PC-9 (cell line): ENCODE measurements around the gene KIF26B. TPM values are rescaled to one million over a fixed set of nuclear protein-coding genes. Genes with fewer than 3 reads are reported as not detected.
"Not testable (repeated sequence)": the region's sequence is repeated elsewhere in the genome, so short reads cannot be mapped to it uniquely, and the experiment has no call there.

Source experiments
- BruUV-seq: library from RNA; stranded (reverse); fragments of 400-500 nt; replicated peaks from 2 replicates; lab custom pipeline; 2021; lab: Mats Ljungman, UMichigan
- CTCF ChIA-PET: fragments of 300-600 bp; sonication (Branson Sonifier 250); formaldehyde crosslinking; loops from one replicate; lab custom pipeline; 2022; ENCODE audit warnings: antibody characterized with exemption; lab: Charles Lee
- POLR2A ChIA-PET: fragments of 300-600 bp; sonication (Branson Sonifier 250); formaldehyde crosslinking; loops from one replicate; lab custom pipeline; 2022; ENCODE audit warnings: antibody characterized with exemption; ENCODE audit not compliant: unreplicated experiment; lab: Charles Lee
- DNase-seq, 2 experiments: peaks; one replicate each; pipeline versions ENCODE4 v3.0.0 to v3.0.0-alpha.2; 2015 to 2022; ENCODE audit warnings: mixed read lengths in 1 of 2
- H2AFZ ChIP-seq: fragments of 200-600 bp; sonication (generic); 2 replicates; pipeline ENCODE4 v1.8.1; 2017; ENCODE audit warnings: antibody characterized with exemption
- H3F3A ChIP-seq: fragments of 200-600 bp; sonication (generic); 2 replicates; pipeline ENCODE4 v1.8.1; 2017; ENCODE audit warnings: antibody characterized with exemption, mild to moderate bottlenecking, low read depth; ENCODE audit not compliant: insufficient read depth
- H3K27ac ChIP-seq: fragments of 200-600 bp; sonication (generic); 2 replicates; pipeline ENCODE4 v1.6.1; 2016; ENCODE audit warnings: mixed run types
- H3K27me3 ChIP-seq: fragments of 200-600 bp; sonication (generic); 2 replicates; pipeline ENCODE4 v1.6.1; 2016; ENCODE audit warnings: low read depth, mixed run types; ENCODE audit not compliant: insufficient read depth
- H3K36me3 ChIP-seq: fragments of 200-600 bp; sonication (generic); 2 replicates; pipeline ENCODE4 v1.6.1; 2016; ENCODE audit warnings: low read depth, mixed run types
- H3K4me1 ChIP-seq: fragments of 200-600 bp; sonication (generic); replicated peaks from 2 replicates; pipeline ENCODE4 v1.6.1; 2016; ENCODE audit warnings: mixed run types; ENCODE audit not compliant: insufficient read depth
- H3K4me2 ChIP-seq: fragments of 200-600 bp; sonication (generic); 2 replicates; pipeline ENCODE4 v1.6.1; 2017; ENCODE audit warnings: mixed run types
- H3K4me3 ChIP-seq: fragments of 200-600 bp; sonication (generic); 2 replicates; pipeline ENCODE4 v1.6.1; 2016; ENCODE audit warnings: mixed run types
- H3K79me2 ChIP-seq: fragments of 200-600 bp; sonication (generic); 2 replicates; pipeline ENCODE4 v1.6.1; 2017; ENCODE audit warnings: low read depth, mixed run types
- H3K9me2 ChIP-seq: fragments of 200-600 bp; sonication (generic); 2 replicates; pipeline ENCODE4 v1.8.1; 2017; ENCODE audit warnings: mild to moderate bottlenecking; ENCODE audit not compliant: insufficient read depth
- H3K9me3 ChIP-seq: fragments of 200-600 bp; sonication (generic); 2 replicates; pipeline ENCODE4 v1.8.1; 2016; ENCODE audit warnings: low read depth; ENCODE audit not compliant: insufficient read depth
- H4K20me1 ChIP-seq: fragments of 200-600 bp; sonication (generic); 2 replicates; pipeline ENCODE4 v1.8.1; 2017; ENCODE audit not compliant: insufficient read depth
- EZH2 ChIP-seq: fragments of 200-600 bp; sonication (generic); IDR thresholded peaks from 2 replicates; pipeline ENCODE4 v1.8.0; 2017; ENCODE audit warnings: antibody characterized with exemption, low read depth
- intact Hi-C: fragments of 100-400 bp; cut with micrococcal nuclease; formaldehyde crosslinking; loops from one replicate; pipeline ENCODE4 v1.10.0; 2022; ENCODE audit not compliant: unreplicated experiment
- total RNA-seq: library from RNA; stranded (reverse); gene quantifications from 2 replicates; pipeline ENCODE4 v1.2.3, GENCODE V29; 2021
- TF ChIP-seq, protein P1 (sequence below): fragments of 200-600 bp; sonication (generic); conservative IDR thresholded peaks from 2 replicates; pipeline ENCODE4 v1.6.1; 2017; ENCODE audit warnings: mixed run types, antibody characterized with exemption, mild to moderate bottlenecking, moderate library complexity

Gene KIF26B
- total RNA-seq, 1 experiment from 2014 or later: 0.11 TPM

GRCh38 chr1:245334235-245334634 is 179.4 kb downstream of the KIF26B start:
- TF ChIP-seq, protein P1, sequence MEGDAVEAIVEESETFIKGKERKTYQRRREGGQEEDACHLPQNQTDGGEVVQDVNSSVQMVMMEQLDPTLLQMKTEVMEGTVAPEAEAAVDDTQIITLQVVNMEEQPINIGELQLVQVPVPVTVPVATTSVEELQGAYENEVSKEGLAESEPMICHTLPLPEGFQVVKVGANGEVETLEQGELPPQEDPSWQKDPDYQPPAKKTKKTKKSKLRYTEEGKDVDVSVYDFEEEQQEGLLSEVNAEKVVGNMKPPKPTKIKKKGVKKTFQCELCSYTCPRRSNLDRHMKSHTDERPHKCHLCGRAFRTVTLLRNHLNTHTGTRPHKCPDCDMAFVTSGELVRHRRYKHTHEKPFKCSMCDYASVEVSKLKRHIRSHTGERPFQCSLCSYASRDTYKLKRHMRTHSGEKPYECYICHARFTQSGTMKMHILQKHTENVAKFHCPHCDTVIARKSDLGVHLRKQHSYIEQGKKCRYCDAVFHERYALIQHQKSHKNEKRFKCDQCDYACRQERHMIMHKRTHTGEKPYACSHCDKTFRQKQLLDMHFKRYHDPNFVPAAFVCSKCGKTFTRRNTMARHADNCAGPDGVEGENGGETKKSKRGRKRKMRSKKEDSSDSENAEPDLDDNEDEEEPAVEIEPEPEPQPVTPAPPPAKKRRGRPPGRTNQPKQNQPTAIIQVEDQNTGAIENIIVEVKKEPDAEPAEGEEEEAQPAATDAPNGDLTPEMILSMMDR: no peak
- no peak for TF ChIP-seq EZH2
- Histone ChIP-seq H3K36me3 (no peaks in the 10 kb centered on the region), H3K9me3 (no peaks in the 10 kb centered on the region), H3K4me1 (no peaks in the 10 kb centered on the region), H3K27ac (no peak overlapping the region), H3K79me2 (no peaks in the 10 kb centered on the region), H3K4me2 (no peak overlapping the region), H2AFZ (no peak overlapping the region), H3K9me2 (no peaks in the 10 kb centered on the region), H3K4me3 (no peak overlapping the region), H4K20me1 (no peaks in the 10 kb centered on the region), H3F3A (no peaks in the 10 kb centered on the region), H3K27me3 (peaks cover 52% of the 10 kb centered on the region)
- BruUV-seq: no TSS peak
- no peak for DNase-seq
- CTCF ChIA-PET: no interaction called here
- POLR2A ChIA-PET: no interaction called here
- intact Hi-C loops: no loop called here

DNA sequence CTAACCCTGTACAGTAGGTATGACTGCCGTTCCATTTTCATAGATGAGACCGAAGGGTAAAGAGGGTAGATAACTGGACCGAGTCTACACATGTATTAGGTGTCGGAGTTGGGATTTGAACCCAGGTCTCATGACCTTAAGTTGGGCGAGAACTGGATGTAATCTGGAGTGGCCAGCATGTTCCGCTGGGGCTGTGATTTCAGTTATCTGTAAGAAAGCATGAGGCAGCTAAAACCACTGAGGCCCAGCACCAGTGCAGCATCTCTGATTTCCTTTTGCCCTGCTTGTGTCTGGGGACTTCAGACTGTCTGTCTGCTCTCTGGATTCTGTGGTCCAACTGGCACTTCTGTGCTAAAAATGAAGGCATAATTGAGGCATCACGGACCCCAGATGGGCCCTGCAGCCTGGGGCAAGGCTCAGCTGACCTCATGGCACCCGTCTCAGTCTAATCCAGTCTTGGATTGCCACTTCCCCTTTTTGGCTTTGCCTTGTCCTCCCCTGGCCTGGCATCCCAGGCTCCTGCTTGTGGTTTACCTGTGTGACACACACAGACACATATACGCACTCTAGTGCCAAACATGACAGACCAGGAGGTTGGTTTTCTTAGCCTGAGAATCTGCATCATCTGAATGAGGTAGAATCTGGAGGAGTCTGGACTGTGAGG is 180.2 kb downstream of the KIF26B start:
- Histone ChIP-seq H3K4me3 (no peak overlapping the region), H3K79me2 (no peaks in the 10 kb centered on the region), H3K4me1 (no peaks in the 10 kb centered on the region), H3K9me2 (no peaks in the 10 kb centered on the region), H3K9me3 (no peaks in the 10 kb centered on the region), H3K36me3 (no peaks in the 10 kb centered on the region), H4K20me1 (no peaks in the 10 kb centered on the region), H3F3A (no peaks in the 10 kb centered on the region), H3K27ac (no peak overlapping the region), H2AFZ (no peak overlapping the region), H3K4me2 (no peak overlapping the region), H3K27me3 (peaks cover 54% of the 10 kb centered on the region)
- BruUV-seq: no TSS peak
- TF ChIP-seq, protein P1: no peak
- no peak for TF ChIP-seq EZH2
- ChIA-PET POLR2A (no interaction called here), CTCF (no interaction called here)
- intact Hi-C loops: no loop called here
- DNase-seq: no peak

DNA sequence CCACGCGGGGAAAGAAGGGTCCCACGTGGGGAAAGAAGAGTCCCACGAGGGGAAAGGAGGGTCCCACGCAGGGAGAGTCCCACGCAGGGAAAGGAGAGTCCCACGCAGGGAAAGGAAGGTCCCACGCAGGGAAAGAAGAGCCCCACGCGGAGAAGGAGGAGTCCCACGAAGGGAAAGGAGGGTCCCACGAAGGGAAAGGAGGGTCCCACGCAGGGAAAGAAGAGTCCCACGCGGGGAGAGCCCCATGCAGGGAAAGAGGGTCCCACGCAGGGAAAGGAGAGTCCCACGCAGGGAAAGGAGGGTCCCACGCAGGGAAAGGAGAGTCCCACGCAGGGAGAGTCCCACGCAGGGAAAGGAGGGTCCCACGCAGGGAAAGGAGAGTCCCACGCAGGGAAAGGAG is 180.9 kb downstream of the KIF26B start:
- H3K27me3 ChIP-seq: peaks cover 55% of the 10 kb centered on the region
- POLR2A ChIA-PET, H3K36me3 ChIP-seq, H4K20me1 ChIP-seq, CTCF ChIA-PET, DNase-seq, H3K4me1 ChIP-seq, H3K4me2 ChIP-seq, H2AFZ ChIP-seq, H3K27ac ChIP-seq, H3K9me3 ChIP-seq, H3F3A ChIP-seq, H3K9me2 ChIP-seq, intact Hi-C loops, H3K79me2 ChIP-seq, BruUV-seq, H3K4me3 ChIP-seq: not testable (repeated sequence)
